HG03039 (cell line): ENCODE results near the gene WWP2.
A peak's percentile ranks its signal among the peaks of the same experiment; 100 is the strongest.
"Not testable (repeated sequence)": the region's sequence is repeated elsewhere in the genome, so short reads cannot be mapped to it uniquely, and the experiment has no call there.

Source experiments
- ATAC-seq: cut with Tn5 transposase; IDR thresholded peaks from one replicate; pipeline ENCODE4 v1.9.1; 2021; ENCODE audit warnings: mild to moderate bottlenecking, moderate library complexity; ENCODE audit not compliant: unreplicated experiment

Gene WWP2

GRCh38 chr16:69745232-69745612, 16.9 kb upstream of the WWP2 start:
- no peak for ATAC-seq

GRCh38 chr16:69745959-69746358, 16.2 kb upstream of the WWP2 start:
- ATAC-seq, result no peak

- ATAC-seq, result no peak
Measured at GRCh38 chr16:69747115-69747514, 15.0 kb upstream of the WWP2 start.

DNA sequence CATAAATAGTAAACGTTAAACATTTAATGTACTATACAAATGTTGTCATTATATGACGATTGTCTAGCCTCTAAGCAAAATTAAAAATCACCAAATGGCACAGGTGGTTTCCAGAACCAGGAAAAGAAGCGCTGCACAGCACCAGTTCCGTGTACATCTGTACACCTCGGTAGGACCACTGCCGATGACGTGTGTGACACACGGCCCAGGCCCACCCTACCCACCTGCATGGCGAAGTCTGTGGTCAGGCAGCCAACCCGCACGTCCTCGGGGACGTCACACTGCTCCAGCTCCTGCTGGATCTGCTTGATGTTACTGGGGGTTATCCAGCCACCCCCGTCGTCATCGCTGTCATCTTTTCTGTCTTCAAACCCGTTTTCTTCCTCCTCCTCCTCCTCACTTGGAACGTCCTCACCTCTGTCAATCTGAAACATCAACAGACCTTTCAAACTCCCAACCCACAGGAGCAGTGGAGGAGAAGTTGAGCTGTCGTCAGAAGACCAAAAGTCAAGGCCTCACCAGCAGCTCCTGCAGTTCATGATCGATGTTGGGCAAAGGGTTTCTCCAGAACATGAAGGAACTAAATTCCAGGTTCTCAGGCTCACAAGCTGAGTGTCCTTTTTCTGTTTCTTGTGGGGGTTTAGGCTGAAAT, 13.3 kb upstream of the WWP2 start:
- ATAC-seq, result no peak

DNA sequence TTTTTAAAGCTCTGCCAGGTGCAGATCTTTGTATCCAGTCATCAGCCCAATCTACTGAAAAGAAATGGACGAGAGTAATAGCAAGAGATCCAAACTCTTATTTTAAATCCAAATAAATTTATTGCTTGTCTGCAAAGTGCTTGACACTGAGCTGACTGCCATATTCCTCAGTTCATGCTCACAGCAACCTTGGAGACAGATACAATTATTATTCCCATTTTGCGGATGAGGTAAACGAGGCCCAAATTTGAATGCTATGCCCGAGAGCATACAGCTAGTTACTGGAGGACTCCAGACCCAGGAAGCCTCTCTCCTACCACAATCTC, 8.0 kb upstream of the WWP2 start:
- no peak for ATAC-seq

DNA sequence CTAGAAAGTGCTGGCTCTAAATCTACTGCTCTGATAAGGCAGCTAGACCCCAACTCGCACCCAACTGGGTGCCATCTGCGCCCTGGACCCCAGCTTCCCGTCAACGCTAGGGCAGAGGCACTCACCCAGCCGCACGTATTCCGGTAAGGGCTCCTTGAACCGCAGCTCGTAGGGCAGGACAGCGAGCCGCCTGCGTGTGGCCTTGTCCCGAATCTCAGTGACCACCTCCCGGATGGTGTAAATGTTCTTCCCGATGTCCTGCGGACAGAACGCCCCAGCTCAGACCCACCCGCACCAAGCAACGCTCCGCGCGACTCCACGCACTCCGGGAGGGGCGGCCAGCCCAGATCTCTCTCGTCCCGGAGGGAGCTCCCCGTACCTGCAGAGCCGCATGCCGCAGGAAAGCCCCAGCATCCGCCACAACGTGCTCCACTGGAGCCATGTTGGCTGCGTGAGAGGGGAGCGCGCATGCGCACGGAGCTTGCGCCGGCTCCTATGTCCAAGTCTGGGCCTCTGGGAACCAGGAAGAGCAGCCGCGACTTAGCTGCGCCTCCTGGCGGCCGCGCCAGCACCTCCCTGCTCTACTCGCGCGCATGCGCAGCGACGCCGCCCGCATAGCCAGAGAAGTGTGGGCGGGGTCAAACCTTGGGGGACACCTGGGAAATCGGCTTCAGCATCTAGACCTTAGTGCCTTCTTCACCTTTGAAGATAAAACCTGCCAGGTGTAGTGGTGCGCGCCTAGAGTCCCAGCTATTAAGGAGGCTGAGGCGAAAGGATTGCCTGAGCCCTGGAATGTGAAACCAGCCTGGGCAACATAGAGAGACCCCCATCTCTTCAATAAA, 7.4 kb upstream of the WWP2 start, which contains the start of gene NOB1:
TSS of gene NOB1 (minus strand) at position 458 of the 842 bp plus-strand sequence. CDS start at position 442, 16 bp downstream.
- ATAC-seq, result peak; percentile 89

GRCh38 chr16:69756705-69757104, 5.4 kb upstream of the WWP2 start:
- no peak for ATAC-seq

DNA sequence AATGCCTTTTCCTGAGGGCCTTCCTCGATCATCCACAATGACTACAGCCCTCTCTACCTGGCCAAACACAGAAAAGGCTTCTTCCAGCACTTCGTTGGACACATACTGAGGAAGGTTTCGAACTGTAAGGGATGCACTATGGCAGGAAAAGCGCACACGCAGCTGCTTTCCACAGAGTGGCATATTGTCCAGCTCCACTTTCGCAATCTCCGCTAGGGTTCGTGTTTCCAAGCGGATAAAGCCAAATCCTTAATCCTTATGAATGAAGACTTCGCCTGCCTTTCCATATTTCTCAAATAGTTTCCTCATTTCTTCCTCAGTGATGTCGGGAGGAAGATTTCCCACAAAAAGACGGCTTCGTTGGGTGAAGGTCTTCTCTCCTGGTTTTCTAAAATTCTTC, 4.8 kb upstream of the WWP2 start:
- not testable (repeated sequence) for ATAC-seq

- ATAC-seq, result peak; percentile 5
Measured at GRCh38 chr16:69762814-69763598, 874 bp downstream of the WWP2 start.

DNA sequence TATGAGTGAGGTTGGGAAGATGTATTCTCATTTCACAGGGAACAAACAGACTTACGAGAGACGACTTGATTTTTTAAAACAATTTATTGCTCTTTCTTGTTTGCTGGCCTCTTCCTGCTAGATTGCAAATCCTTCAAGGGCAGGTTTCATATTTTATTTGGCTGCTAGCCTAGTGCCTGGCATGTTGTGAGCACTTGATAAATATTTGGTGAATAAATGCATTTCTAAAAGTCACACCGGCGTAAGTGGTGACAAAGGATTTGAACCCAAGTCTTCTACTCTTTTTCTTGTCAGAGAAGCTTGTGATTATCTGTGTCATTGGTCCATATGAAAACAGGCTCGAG, 1.4 kb downstream of the WWP2 start:
- no peak for ATAC-seq

DNA sequence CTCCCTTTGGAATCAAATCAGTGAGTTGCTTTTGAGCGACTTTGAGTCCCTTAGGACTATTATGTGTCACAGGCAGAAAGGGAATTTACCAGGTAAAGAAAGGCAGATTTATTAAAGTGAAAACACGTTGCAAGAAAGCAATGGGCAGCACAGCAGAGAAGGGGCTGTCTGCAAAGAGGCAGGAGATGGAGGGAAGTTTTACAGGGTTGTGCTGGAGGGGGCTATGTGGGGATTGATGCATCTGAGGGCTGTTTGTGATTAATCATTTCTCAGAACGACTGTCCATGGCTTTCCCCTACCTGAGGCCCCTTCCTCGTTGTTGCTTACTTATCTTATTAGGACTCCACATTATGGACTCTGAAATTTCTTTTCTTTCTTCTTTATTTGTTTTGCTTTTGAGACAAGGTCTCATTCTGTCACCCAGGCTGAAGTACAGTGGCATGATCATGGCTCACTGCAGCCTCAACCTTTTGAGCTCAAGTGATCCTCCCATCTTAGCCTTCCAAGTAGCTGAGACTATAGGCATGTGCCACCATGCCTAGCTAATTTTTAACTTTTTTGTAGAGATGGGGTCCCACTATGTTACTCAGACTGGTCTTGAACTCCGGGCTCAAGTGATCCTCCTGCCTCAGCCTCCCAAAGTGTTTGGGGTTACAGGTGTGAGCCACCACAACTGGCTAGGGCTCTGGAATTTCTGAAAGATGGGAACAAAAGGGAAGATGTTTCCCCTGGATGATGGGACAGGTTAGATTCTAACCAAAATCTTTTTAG, 5.5 kb downstream of the WWP2 start:
- ATAC-seq, result no peak

DNA sequence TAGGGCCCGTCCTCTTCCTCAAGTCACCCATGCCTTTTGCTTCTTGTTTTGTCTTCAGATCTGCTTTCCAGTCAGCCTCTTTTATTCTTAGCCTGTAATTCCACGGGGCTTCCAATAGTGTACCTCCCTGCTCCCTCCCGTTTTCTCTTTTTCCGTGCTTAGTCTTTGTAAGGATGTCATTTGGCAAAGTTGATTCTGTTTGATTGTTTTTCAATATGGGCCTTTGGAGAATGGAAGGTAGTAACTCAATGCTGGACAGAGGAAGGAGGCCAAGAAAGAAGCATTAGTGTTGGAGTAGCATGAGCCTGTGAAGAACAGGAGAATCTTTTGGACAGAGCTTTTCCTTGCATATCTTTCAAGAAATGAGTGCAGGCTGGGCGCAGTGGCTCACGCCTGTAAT, 6.5 kb downstream of the WWP2 start:
- ATAC-seq, result no peak

DNA sequence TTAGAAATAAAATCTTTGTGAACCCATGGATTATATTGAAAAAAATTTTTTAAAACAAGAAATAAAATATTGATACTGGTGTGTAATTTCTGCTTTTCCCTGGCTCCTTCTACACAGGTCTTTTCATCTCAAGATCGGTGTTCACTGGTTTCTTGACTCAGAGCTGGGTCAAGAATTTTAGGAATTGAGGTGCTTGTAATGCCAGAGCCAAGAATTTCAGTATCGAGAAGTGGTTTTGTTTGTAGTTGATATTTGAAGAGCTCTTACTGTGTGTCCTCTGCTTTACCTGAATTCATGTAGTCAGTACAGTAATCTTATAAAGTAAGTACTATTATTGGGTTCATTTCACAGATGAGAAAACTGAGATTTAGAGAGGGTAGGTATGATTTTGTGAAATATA, 7.3 kb downstream of the WWP2 start:
- no peak for ATAC-seq

DNA sequence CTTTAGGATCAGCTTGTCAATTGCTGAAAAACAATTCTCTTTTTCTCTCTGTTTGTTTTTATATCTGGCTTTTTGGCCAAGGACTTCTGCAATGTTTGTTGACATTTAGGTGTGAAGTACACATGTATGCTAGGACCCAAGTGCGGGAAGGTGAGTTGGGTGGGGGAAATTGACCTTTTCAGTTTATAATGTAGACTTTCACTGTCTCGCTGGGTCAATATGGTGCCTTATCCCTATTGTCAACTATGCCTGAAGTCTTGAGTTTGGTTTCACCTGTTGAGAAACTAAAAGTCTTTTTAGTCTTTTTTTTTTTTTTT, 9.5 kb downstream of the WWP2 start:
- ATAC-seq, result no peak

DNA sequence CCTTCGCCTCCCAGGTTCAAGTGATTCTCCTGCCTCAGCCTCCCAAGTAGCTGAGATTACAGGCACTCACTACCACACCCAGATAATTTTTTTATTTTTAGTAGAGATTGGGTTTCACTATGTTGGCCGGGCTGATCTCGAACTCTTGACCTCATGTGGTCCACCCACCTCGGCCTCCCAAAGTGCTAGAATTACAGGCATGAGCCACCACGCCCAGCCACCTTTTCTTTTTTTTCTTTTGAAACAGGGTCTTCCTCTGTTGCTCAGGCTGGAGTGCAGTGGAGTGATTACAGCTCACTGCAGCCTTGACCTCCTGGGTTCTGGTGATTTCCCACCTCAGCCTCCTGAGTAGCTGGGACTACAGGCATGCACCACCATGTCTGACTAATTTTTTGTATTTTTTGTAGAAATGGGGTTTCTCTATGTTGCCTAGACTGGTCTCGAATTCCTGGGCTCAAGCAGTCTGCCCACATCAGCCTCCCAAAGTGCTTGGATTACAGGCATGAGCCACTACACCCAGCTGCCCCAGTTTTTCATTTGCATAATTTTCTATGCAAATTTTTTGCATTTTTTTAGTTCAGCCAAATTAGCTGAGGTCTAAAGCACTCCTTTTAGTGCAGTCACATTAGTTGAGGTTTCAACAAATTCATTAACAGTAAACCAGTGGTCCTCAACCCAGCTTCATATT, 11.3 kb downstream of the WWP2 start:
- no peak for ATAC-seq

- ATAC-seq, result no peak
Measured at GRCh38 chr16:69775563-69775962, 13.4 kb downstream of the WWP2 start.

GRCh38 chr16:69779724-69780123, 17.6 kb downstream of the WWP2 start:
- no peak for ATAC-seq

DNA sequence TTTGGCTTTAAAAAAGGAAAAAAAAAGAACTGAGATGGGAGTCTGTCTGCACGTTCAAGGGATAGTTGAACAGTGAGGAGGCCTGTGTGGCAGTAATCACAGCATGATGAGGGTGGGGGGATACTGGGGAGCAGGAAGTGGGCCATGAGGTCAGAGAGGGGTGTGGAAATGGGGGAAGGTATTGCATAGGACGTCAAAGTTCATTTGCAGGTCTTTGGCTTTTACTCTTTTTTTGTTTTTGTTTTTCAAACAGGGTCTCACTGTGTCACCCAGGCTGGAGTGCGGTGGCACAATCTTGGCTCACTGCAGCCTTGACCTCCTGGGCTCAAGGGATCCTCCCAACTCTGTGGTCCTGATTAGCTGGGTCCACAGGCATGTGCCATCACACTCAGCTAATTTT, 19.0 kb downstream of the WWP2 start:
- ATAC-seq, result no peak

GRCh38 chr16:69784586-69784985, 22.5 kb downstream of the WWP2 start:
- ATAC-seq, result no peak

DNA sequence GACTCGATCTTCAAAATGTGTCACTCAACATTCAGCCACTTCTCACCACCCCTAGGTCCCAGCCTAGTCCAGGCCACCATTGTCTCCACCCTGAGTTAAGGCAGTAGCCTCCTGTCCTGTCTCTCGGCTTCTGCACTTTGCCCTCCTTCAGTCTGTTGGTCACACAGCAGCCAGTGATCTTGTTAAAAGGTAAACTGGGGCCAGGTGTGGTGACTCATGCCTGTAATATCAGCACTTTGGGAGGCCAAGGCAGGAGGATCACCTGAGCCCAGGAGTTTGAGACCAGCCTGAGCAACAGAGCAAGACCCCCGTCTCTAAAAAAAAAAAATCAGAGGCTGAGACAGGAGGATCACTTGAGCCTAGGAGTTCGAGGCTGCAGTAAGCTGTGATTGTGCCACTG, 25.8 kb downstream of the WWP2 start:
- ATAC-seq, result no peak

- ATAC-seq, result not testable (repeated sequence)
Measured at GRCh38 chr16:69791391-69791847, 29.3 kb downstream of the WWP2 start.
